Measurements from ENCODE around the gene ZBTB16.

The ZBTB16 gene

GRCh38 chr11:114286229-114286628, 226.7 kb downstream of the ZBTB16 start:
- Histone ChIP-seq H3K27me3 (ENCODE audit: insufficient read depth, low read length, poor library complexity) (no peaks in the 10 kb centered on the region), H3K79me2 (ENCODE audit: control insufficient read depth, insufficient read depth, low read length) (no peaks in the 10 kb centered on the region), H3K9ac (ENCODE audit: low read length) (no peak overlapping the region), H3K4ac (ENCODE audit: low read depth, low read length) (no peak overlapping the region), H3K36me3 (ENCODE audit: control insufficient read depth, insufficient read depth, low read length) (no peaks in the 10 kb centered on the region), H3K27ac (ENCODE audit: low read depth, low read length) (no peak overlapping the region), H3K4me2 (ENCODE audit: low read length) (no peak overlapping the region), H2BK120ac (ENCODE audit: low read depth, low read length) (no peak overlapping the region), H2AK5ac (ENCODE audit: low read length) (no peak overlapping the region), H4K8ac (ENCODE audit: low read depth, low read length) (no peak overlapping the region), H3K18ac (ENCODE audit: low read length) (no peak overlapping the region), H3K4me3 (ENCODE audit: low read length) (no peak overlapping the region), H3K56ac (ENCODE audit: low read length) (no peak overlapping the region), H3K23ac (ENCODE audit: low read length) (no peak overlapping the region), H2BK5ac (ENCODE audit: low read length) (no peak overlapping the region), H3K4me1 (ENCODE audit: control insufficient read depth, low read depth, low read length) (no peaks in the 10 kb centered on the region), H2BK15ac (replicated peaks; ENCODE audit: low read depth) (no peak overlapping the region), H4K5ac (ENCODE audit: low read length) (no peak overlapping the region), H3K79me1 (ENCODE audit: low read length) (no peaks in the 10 kb centered on the region)
- WGBS (ENCODE audit: extremely low coverage, insufficient coverage, low lambda C conversion rate) = no CpG with 5 or more reads among the region's 3 CpGs
- no peak for DNase-seq

- Histone ChIP-seq H3K4me3 (ENCODE audit: low read length) (no peak overlapping the region), H3K4ac (ENCODE audit: low read depth, low read length) (no peak overlapping the region), H3K27me3 (ENCODE audit: insufficient read depth, low read length, poor library complexity) (no peaks in the 10 kb centered on the region), H3K79me2 (ENCODE audit: control insufficient read depth, insufficient read depth, low read length) (no peaks in the 10 kb centered on the region), H3K27ac (ENCODE audit: low read depth, low read length) (no peak overlapping the region), H2BK5ac (ENCODE audit: low read length) (no peak overlapping the region), H3K23ac (ENCODE audit: low read length) (no peak overlapping the region), H4K8ac (ENCODE audit: low read depth, low read length) (no peak overlapping the region), H4K5ac (ENCODE audit: low read length) (no peak overlapping the region), H3K56ac (ENCODE audit: low read length) (no peak overlapping the region), H3K18ac (ENCODE audit: low read length) (no peak overlapping the region), H3K4me2 (ENCODE audit: low read length) (no peak overlapping the region), H3K9ac (ENCODE audit: low read length) (no peak overlapping the region), H2AK5ac (ENCODE audit: low read length) (no peak overlapping the region), H2BK15ac (replicated peaks; ENCODE audit: low read depth) (no peak overlapping the region), H2BK120ac (ENCODE audit: low read depth, low read length) (no peak overlapping the region), H3K4me1 (ENCODE audit: control insufficient read depth, low read depth, low read length) (no peaks in the 10 kb centered on the region), H3K79me1 (ENCODE audit: low read length) (no peaks in the 10 kb centered on the region), H3K36me3 (ENCODE audit: control insufficient read depth, insufficient read depth, low read length) (no peaks in the 10 kb centered on the region)
- no peak for DNase-seq
- WGBS (ENCODE audit: extremely low coverage, insufficient coverage, low lambda C conversion rate) = no CpG with 5 or more reads among the region's 2 CpGs
Observed at GRCh38 chr11:114287154-114287553, 227.6 kb downstream of the ZBTB16 start.

- no peak overlapping the region for H3K18ac ChIP-seq (ENCODE audit: low read length)
- no peak overlapping the region for H4K8ac ChIP-seq (ENCODE audit: low read depth, low read length)
- no peak overlapping the region for H2BK5ac ChIP-seq (ENCODE audit: low read length)
- H3K23ac ChIP-seq (ENCODE audit: low read length) = no peak overlapping the region
- no peaks in the 10 kb centered on the region for H3K79me1 ChIP-seq (ENCODE audit: low read length)
- no peak overlapping the region for H3K27ac ChIP-seq (ENCODE audit: low read depth, low read length)
- H3K4me3 ChIP-seq (ENCODE audit: low read length) = no peak overlapping the region
- no peak overlapping the region for H4K5ac ChIP-seq (ENCODE audit: low read length)
- no peak overlapping the region for H3K4ac ChIP-seq (ENCODE audit: low read depth, low read length)
- 100% methylated on average over 1 of the region's 2 CpGs for WGBS (ENCODE audit: extremely low coverage, insufficient coverage, low lambda C conversion rate)
- no peak overlapping the region for H2BK120ac ChIP-seq (ENCODE audit: low read depth, low read length)
- H2BK15ac ChIP-seq (replicated peaks; ENCODE audit: low read depth) = no peak overlapping the region
- DNase-seq = no peak
- no peak overlapping the region for H3K56ac ChIP-seq (ENCODE audit: low read length)
- H2AK5ac ChIP-seq (ENCODE audit: low read length) = no peak overlapping the region
- H3K79me2 ChIP-seq (ENCODE audit: control insufficient read depth, insufficient read depth, low read length) = no peaks in the 10 kb centered on the region
- no peaks in the 10 kb centered on the region for H3K36me3 ChIP-seq (ENCODE audit: control insufficient read depth, insufficient read depth, low read length)
- H3K9ac ChIP-seq (ENCODE audit: low read length) = no peak overlapping the region
- no peaks in the 10 kb centered on the region for H3K4me1 ChIP-seq (ENCODE audit: control insufficient read depth, low read depth, low read length)
- no peak overlapping the region for H3K4me2 ChIP-seq (ENCODE audit: low read length)
- no peaks in the 10 kb centered on the region for H3K27me3 ChIP-seq (ENCODE audit: insufficient read depth, low read length, poor library complexity)
Observed at GRCh38 chr11:114288136-114288535, 228.6 kb downstream of the ZBTB16 start.

- Histone ChIP-seq H3K56ac (ENCODE audit: low read length) (no peak overlapping the region), H4K5ac (ENCODE audit: low read length) (no peak overlapping the region), H3K4me1 (ENCODE audit: control insufficient read depth, low read depth, low read length) (no peaks in the 10 kb centered on the region)
Observed at GRCh38 chr11:114289779-114290178, 230.3 kb downstream of the ZBTB16 start.

GRCh38 chr11:114290503-114291235, 231.2 kb downstream of the ZBTB16 start:
- no peak overlapping the region for H3K9ac ChIP-seq (ENCODE audit: low read length)
- no peak overlapping the region for H4K8ac ChIP-seq (ENCODE audit: low read depth, low read length)
- no peak overlapping the region for H3K23ac ChIP-seq (ENCODE audit: low read length)
- no peaks in the 10 kb centered on the region for H3K79me1 ChIP-seq (ENCODE audit: low read length)
- H2BK5ac ChIP-seq (ENCODE audit: low read length) = no peak overlapping the region
- H2BK120ac ChIP-seq (ENCODE audit: low read depth, low read length) = no peak overlapping the region
- H2AK5ac ChIP-seq (ENCODE audit: low read length) = no peak overlapping the region
- H3K4ac ChIP-seq (ENCODE audit: low read depth, low read length) = no peak overlapping the region
- no CpG with 5 or more reads among the region's 2 CpGs for WGBS (ENCODE audit: extremely low coverage, insufficient coverage, low lambda C conversion rate)
- no peak for DNase-seq
- no peak overlapping the region for H4K5ac ChIP-seq (ENCODE audit: low read length)
- H3K27ac ChIP-seq (ENCODE audit: low read depth, low read length) = no peak overlapping the region
- no peak overlapping the region for H3K4me3 ChIP-seq (ENCODE audit: low read length)
- no peak overlapping the region for H3K18ac ChIP-seq (ENCODE audit: low read length)
- no peaks in the 10 kb centered on the region for H3K36me3 ChIP-seq (ENCODE audit: control insufficient read depth, insufficient read depth, low read length)
- no peak overlapping the region for H3K4me2 ChIP-seq (ENCODE audit: low read length)
- no peak overlapping the region for H2BK15ac ChIP-seq (replicated peaks; ENCODE audit: low read depth)
- H3K79me2 ChIP-seq (ENCODE audit: control insufficient read depth, insufficient read depth, low read length) = no peaks in the 10 kb centered on the region
- H3K27me3 ChIP-seq (ENCODE audit: insufficient read depth, low read length, poor library complexity) = no peaks in the 10 kb centered on the region
- H3K56ac ChIP-seq (ENCODE audit: low read length) = no peak overlapping the region
- H3K4me1 ChIP-seq (ENCODE audit: control insufficient read depth, low read depth, low read length) = no peaks in the 10 kb centered on the region

More at GRCh38 chr11:114289779-114290178, 230.3 kb downstream of the ZBTB16 start:
- Histone ChIP-seq H3K36me3 (ENCODE audit: control insufficient read depth, insufficient read depth, low read length) (no peaks in the 10 kb centered on the region), H3K18ac (ENCODE audit: low read length) (no peak overlapping the region), H2AK5ac (ENCODE audit: low read length) (no peak overlapping the region), H3K4ac (ENCODE audit: low read depth, low read length) (no peak overlapping the region), H3K23ac (ENCODE audit: low read length) (no peak overlapping the region), H3K27me3 (ENCODE audit: insufficient read depth, low read length, poor library complexity) (no peaks in the 10 kb centered on the region), H2BK15ac (replicated peaks; ENCODE audit: low read depth) (no peak overlapping the region), H3K79me2 (ENCODE audit: control insufficient read depth, insufficient read depth, low read length) (no peaks in the 10 kb centered on the region), H4K8ac (ENCODE audit: low read depth, low read length) (no peak overlapping the region), H2BK5ac (ENCODE audit: low read length) (no peak overlapping the region), H3K79me1 (ENCODE audit: low read length) (no peaks in the 10 kb centered on the region), H3K4me2 (ENCODE audit: low read length) (no peak overlapping the region), H3K4me3 (ENCODE audit: low read length) (no peak overlapping the region), H3K27ac (ENCODE audit: low read depth, low read length) (no peak overlapping the region), H3K9ac (ENCODE audit: low read length) (no peak overlapping the region), H2BK120ac (ENCODE audit: low read depth, low read length) (no peak overlapping the region)
- no CpG with 5 or more reads among the region's 5 CpGs for WGBS (ENCODE audit: extremely low coverage, insufficient coverage, low lambda C conversion rate)
- DNase-seq = no peak

GRCh38 chr11:114291381-114291780, 231.9 kb downstream of the ZBTB16 start:
- Histone ChIP-seq H3K4me2 (ENCODE audit: low read length) (no peak overlapping the region), H2BK5ac (ENCODE audit: low read length) (no peak overlapping the region), H2BK15ac (replicated peaks; ENCODE audit: low read depth) (no peak overlapping the region), H3K79me1 (ENCODE audit: low read length) (no peaks in the 10 kb centered on the region), H3K4ac (ENCODE audit: low read depth, low read length) (no peak overlapping the region), H4K5ac (ENCODE audit: low read length) (no peak overlapping the region), H3K4me3 (ENCODE audit: low read length) (no peak overlapping the region), H3K27ac (ENCODE audit: low read depth, low read length) (no peak overlapping the region), H4K8ac (ENCODE audit: low read depth, low read length) (no peak overlapping the region), H3K18ac (ENCODE audit: low read length) (no peak overlapping the region), H3K23ac (ENCODE audit: low read length) (no peak overlapping the region), H2AK5ac (ENCODE audit: low read length) (no peak overlapping the region), H3K36me3 (ENCODE audit: control insufficient read depth, insufficient read depth, low read length) (no peaks in the 10 kb centered on the region), H3K56ac (ENCODE audit: low read length) (no peak overlapping the region), H2BK120ac (ENCODE audit: low read depth, low read length) (no peak overlapping the region), H3K27me3 (ENCODE audit: insufficient read depth, low read length, poor library complexity) (no peaks in the 10 kb centered on the region), H3K4me1 (ENCODE audit: control insufficient read depth, low read depth, low read length) (no peaks in the 10 kb centered on the region), H3K9ac (ENCODE audit: low read length) (no peak overlapping the region), H3K79me2 (ENCODE audit: control insufficient read depth, insufficient read depth, low read length) (no peaks in the 10 kb centered on the region)
- no CpG with 5 or more reads among the region's 5 CpGs for WGBS (ENCODE audit: extremely low coverage, insufficient coverage, low lambda C conversion rate)
- no peak for DNase-seq
